Measurements from ENCODE around the gene TNRC6B. TPM values are rescaled to one million over a fixed set of nuclear protein-coding genes. Genes with fewer than 3 reads are reported as not detected.
"Not testable (repeated sequence)": the region's sequence is repeated elsewhere in the genome, so short reads cannot be mapped to it uniquely, and the experiment has no call there.

The TNRC6B gene
- total RNA-seq, 3 donors from 2014 or later: 19.4 to 21.6 (median 21.2) TPM

GRCh38 chr22:40176921-40177737, 596 bp upstream of the TNRC6B start:
- peaks cover 51% of the 10 kb centered on the region for H3K4me1 Mint-ChIP-seq (ENCODE audit: low read depth)
- DNase-seq (peak; percentile 74), ATAC-seq (peak; percentile 77)
- H3K27me3 Mint-ChIP-seq (ENCODE audit: low read depth): no peaks in the 10 kb centered on the region
- H3K4me3 Mint-ChIP-seq: peak overlapping the region; percentile 89
- H3K9me3 Mint-ChIP-seq: no peaks in the 10 kb centered on the region
- H3K36me3 Mint-ChIP-seq (ENCODE audit: insufficient read depth): peaks cover 3% of the 10 kb centered on the region

GRCh38 chr22:40178417-40179409, 988 bp downstream of the TNRC6B start:
- ATAC-seq (peak in 1 of 2 donors; percentile 11), DNase-seq (peak; percentile 21)
- no peaks in the 10 kb centered on the region for H3K27me3 Mint-ChIP-seq (ENCODE audit: low read depth)
- peaks cover 3% of the 10 kb centered on the region for H3K36me3 Mint-ChIP-seq (ENCODE audit: insufficient read depth)
- H3K9me3 Mint-ChIP-seq: no peaks in the 10 kb centered on the region
- H3K4me1 Mint-ChIP-seq (ENCODE audit: low read depth): peaks cover 61% of the 10 kb centered on the region
- peak overlapping the region; percentile 89 for H3K4me3 Mint-ChIP-seq

- Mint-ChIP-seq H3K4me3 (peak overlapping the region; percentile 89), H3K36me3 (ENCODE audit: insufficient read depth) (peaks cover 3% of the 10 kb centered on the region), H3K4me1 (ENCODE audit: low read depth) (peaks cover 67% of the 10 kb centered on the region), H3K9me3 (no peaks in the 10 kb centered on the region), H3K27me3 (ENCODE audit: low read depth) (no peaks in the 10 kb centered on the region)
- no peak for DNase-seq
- ATAC-seq: no peak
Observed at GRCh38 chr22:40179526-40179925, 1.8 kb downstream of the TNRC6B start.

- peak overlapping the region; percentile 58 for H3K4me3 Mint-ChIP-seq
- H3K36me3 Mint-ChIP-seq (ENCODE audit: insufficient read depth): peaks cover 4% of the 10 kb centered on the region
- H3K9me3 Mint-ChIP-seq: no peaks in the 10 kb centered on the region
- no peaks in the 10 kb centered on the region for H3K27me3 Mint-ChIP-seq (ENCODE audit: low read depth)
- no peak for DNase-seq
- ATAC-seq: no peak
- H3K4me1 Mint-ChIP-seq (ENCODE audit: low read depth): peaks cover 70% of the 10 kb centered on the region
Observed at GRCh38 chr22:40180403-40180802, 2.7 kb downstream of the TNRC6B start.

GRCh38 chr22:40181323-40181722, 3.6 kb downstream of the TNRC6B start:
- no peaks in the 10 kb centered on the region for H3K9me3 Mint-ChIP-seq
- no peaks in the 10 kb centered on the region for H3K27me3 Mint-ChIP-seq (ENCODE audit: low read depth)
- H3K4me3 Mint-ChIP-seq: no peak overlapping the region
- no peak for ATAC-seq
- H3K4me1 Mint-ChIP-seq (ENCODE audit: low read depth): peaks cover 71% of the 10 kb centered on the region
- DNase-seq: no peak
- H3K36me3 Mint-ChIP-seq (ENCODE audit: insufficient read depth): peaks cover 10% of the 10 kb centered on the region

- DNase-seq (no peak), ATAC-seq (no peak)
- H3K4me1 Mint-ChIP-seq (ENCODE audit: low read depth): peaks cover 65% of the 10 kb centered on the region
- no peaks in the 10 kb centered on the region for H3K9me3 Mint-ChIP-seq
- H3K27me3 Mint-ChIP-seq (ENCODE audit: low read depth): no peaks in the 10 kb centered on the region
- peaks cover 10% of the 10 kb centered on the region for H3K36me3 Mint-ChIP-seq (ENCODE audit: insufficient read depth)
- H3K4me3 Mint-ChIP-seq: peak overlapping the region; percentile 66
Observed at GRCh38 chr22:40182231-40182835, 4.6 kb downstream of the TNRC6B start.

- peaks cover 70% of the 10 kb centered on the region for H3K4me1 Mint-ChIP-seq (ENCODE audit: low read depth)
- H3K36me3 Mint-ChIP-seq (ENCODE audit: insufficient read depth): peaks cover 10% of the 10 kb centered on the region
- H3K9me3 Mint-ChIP-seq: no peaks in the 10 kb centered on the region
- H3K27me3 Mint-ChIP-seq (ENCODE audit: low read depth): no peaks in the 10 kb centered on the region
- DNase-seq: peak; percentile 6
- ATAC-seq: peak; percentile 39 to 51
- peak overlapping the region; percentile 66 for H3K4me3 Mint-ChIP-seq
Observed at GRCh38 chr22:40183029-40183581, 5.4 kb downstream of the TNRC6B start.

GRCh38 chr22:40183603-40184002, 5.9 kb downstream of the TNRC6B start:
- peaks cover 10% of the 10 kb centered on the region for H3K36me3 Mint-ChIP-seq (ENCODE audit: insufficient read depth)
- peaks cover 73% of the 10 kb centered on the region for H3K4me1 Mint-ChIP-seq (ENCODE audit: low read depth)
- not testable (repeated sequence) for ATAC-seq; DNase-seq; H3K9me3 Mint-ChIP-seq; H3K27me3 Mint-ChIP-seq (ENCODE audit: low read depth)
- H3K4me3 Mint-ChIP-seq: peak overlapping the region; percentile 66

GRCh38 chr22:40187389-40187788, 9.7 kb downstream of the TNRC6B start:
- Mint-ChIP-seq H3K4me1 (ENCODE audit: low read depth) (peaks cover 77% of the 10 kb centered on the region), H3K36me3 (ENCODE audit: insufficient read depth) (peaks cover 17% of the 10 kb centered on the region), H3K4me3 (no peak overlapping the region), H3K27me3 (ENCODE audit: low read depth) (no peaks in the 10 kb centered on the region), H3K9me3 (no peaks in the 10 kb centered on the region)
- DNase-seq (no peak), ATAC-seq (no peak)

GRCh38 chr22:40189997-40190396, 12.3 kb downstream of the TNRC6B start:
- no peak for ATAC-seq
- no peak for DNase-seq
- Mint-ChIP-seq H3K4me3 (no peak overlapping the region), H3K27me3 (ENCODE audit: low read depth) (no peaks in the 10 kb centered on the region), H3K36me3 (ENCODE audit: insufficient read depth) (peaks cover 17% of the 10 kb centered on the region), H3K9me3 (no peaks in the 10 kb centered on the region), H3K4me1 (ENCODE audit: low read depth) (peaks cover 82% of the 10 kb centered on the region)

- DNase-seq (no peak), ATAC-seq (no peak)
- Mint-ChIP-seq H3K4me3 (no peak overlapping the region), H3K9me3 (no peaks in the 10 kb centered on the region), H3K27me3 (ENCODE audit: low read depth) (no peaks in the 10 kb centered on the region), H3K4me1 (ENCODE audit: low read depth) (peaks cover 81% of the 10 kb centered on the region), H3K36me3 (ENCODE audit: insufficient read depth) (peaks cover 14% of the 10 kb centered on the region)
Observed at GRCh38 chr22:40190501-40190900, 12.8 kb downstream of the TNRC6B start.

GRCh38 chr22:40193429-40194421, 16.0 kb downstream of the TNRC6B start:
- DNase-seq (no peak), ATAC-seq (no peak)
- H3K27me3 Mint-ChIP-seq (ENCODE audit: low read depth): no peaks in the 10 kb centered on the region
- peaks cover 80% of the 10 kb centered on the region for H3K4me1 Mint-ChIP-seq (ENCODE audit: low read depth)
- H3K36me3 Mint-ChIP-seq (ENCODE audit: insufficient read depth): peaks cover 9% of the 10 kb centered on the region
- no peaks in the 10 kb centered on the region for H3K9me3 Mint-ChIP-seq
- H3K4me3 Mint-ChIP-seq: no peak overlapping the region

GRCh38 chr22:40194656-40195055, 16.9 kb downstream of the TNRC6B start:
- no peaks in the 10 kb centered on the region for H3K9me3 Mint-ChIP-seq
- H3K4me1 Mint-ChIP-seq (ENCODE audit: low read depth): peaks cover 81% of the 10 kb centered on the region
- DNase-seq (no peak), ATAC-seq (no peak)
- no peaks in the 10 kb centered on the region for H3K27me3 Mint-ChIP-seq (ENCODE audit: low read depth)
- H3K36me3 Mint-ChIP-seq (ENCODE audit: insufficient read depth): peaks cover 13% of the 10 kb centered on the region
- no peak overlapping the region for H3K4me3 Mint-ChIP-seq

Data from activated T-cell treated with anti-CD3 and anti-CD28 coated beads, Interleukin-2, amount 50 U/mL, for 4 hours (primary cell).